IPS-18a (cell line): ENCODE measurements around the gene PTPN18.

ENCODE experiments used
- H3K27ac ChIP-seq: one replicate; pipeline ENCODE4 v1.5.1; 2013; ENCODE audit warnings: low read length
- H3K27me3 ChIP-seq: one replicate; pipeline ENCODE4 v1.6.1; 2013; ENCODE audit warnings: mild to moderate bottlenecking, low read length; ENCODE audit not compliant: control insufficient read depth, insufficient read depth
- H3K36me3 ChIP-seq: one replicate; pipeline ENCODE4 v1.6.1; 2013; ENCODE audit warnings: low read depth, low read length; ENCODE audit not compliant: control insufficient read depth
- H3K4me1 ChIP-seq: one replicate; pipeline ENCODE4 v1.6.1; 2013; ENCODE audit warnings: low read depth, low read length; ENCODE audit not compliant: control insufficient read depth
- H3K4me3 ChIP-seq: one replicate; pipeline ENCODE4 v1.5.1; 2013; ENCODE audit warnings: low read length
- H3K9ac ChIP-seq: one replicate; pipeline ENCODE4 v1.6.1; 2013; ENCODE audit warnings: mild to moderate bottlenecking, low read length, moderate library complexity
- H3K9me3 ChIP-seq: one replicate; pipeline ENCODE4 v1.6.1; 2013; ENCODE audit warnings: low read depth, low read length; ENCODE audit not compliant: control insufficient read depth

Gene PTPN18

GRCh38 chr2:130370490-130370889 is 14.6 kb downstream of the PTPN18 start:
- no peak overlapping the region for H3K27ac ChIP-seq
- peaks cover 11% of the 10 kb centered on the region for H3K4me1 ChIP-seq
- no peaks in the 10 kb centered on the region for H3K27me3 ChIP-seq
- H3K4me3 ChIP-seq = no peak overlapping the region
- no peaks in the 10 kb centered on the region for H3K9me3 ChIP-seq
- no peak overlapping the region for H3K9ac ChIP-seq
- H3K36me3 ChIP-seq = no peaks in the 10 kb centered on the region

GRCh38 chr2:130371723-130372054 is 15.8 kb downstream of the PTPN18 start:
- Histone ChIP-seq H3K9ac (peak overlapping the region; percentile 59), H3K4me3 (peak overlapping the region; percentile 77), H3K4me1 (peaks cover 11% of the 10 kb centered on the region), H3K27me3 (no peaks in the 10 kb centered on the region), H3K36me3 (no peaks in the 10 kb centered on the region), H3K9me3 (no peaks in the 10 kb centered on the region), H3K27ac (no peak overlapping the region)

DNA sequence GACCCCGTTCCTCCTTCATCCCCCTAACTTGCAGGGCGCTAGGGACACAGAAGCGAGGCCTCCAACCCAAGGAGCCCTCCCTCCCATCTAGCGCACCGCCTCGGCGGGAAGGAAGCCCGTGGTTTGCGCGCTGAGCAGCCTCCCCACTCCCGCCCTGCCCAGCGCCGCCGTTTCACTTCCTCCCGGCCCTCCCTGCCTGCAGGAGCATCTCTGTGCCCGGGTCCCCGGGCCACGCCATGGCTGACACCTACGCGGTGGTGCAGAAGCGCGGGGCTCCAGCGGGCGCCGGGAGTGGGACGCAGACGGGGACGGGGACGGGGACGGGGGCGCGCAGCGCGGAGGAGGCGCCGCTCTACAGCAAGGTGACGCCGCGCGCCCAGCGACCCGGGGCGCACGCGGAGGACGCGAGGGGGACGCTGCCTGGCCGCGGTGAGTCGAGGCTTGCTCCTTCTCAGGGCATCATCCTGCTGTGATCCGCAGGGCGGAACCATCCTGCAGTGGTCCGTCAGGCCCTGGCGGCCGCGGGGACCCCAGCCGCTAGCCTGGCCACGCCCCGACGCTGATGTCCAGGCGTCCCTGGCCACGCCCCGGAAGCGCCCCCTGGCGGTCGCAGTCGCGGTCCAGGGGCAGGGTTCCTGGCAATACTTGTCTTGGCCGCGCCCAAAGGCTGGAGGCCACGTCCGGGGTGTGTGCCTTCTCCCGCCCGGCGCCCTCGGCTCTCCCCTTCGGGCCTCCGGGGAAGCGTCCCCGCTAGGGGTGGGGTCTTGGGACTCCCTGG is 16.4 kb downstream of the PTPN18 start:
- Histone ChIP-seq H3K36me3 (no peaks in the 10 kb centered on the region), H3K27ac (no peak overlapping the region), H3K9ac (peak overlapping the region; percentile 59), H3K4me3 (peak overlapping the region; percentile 77), H3K4me1 (peaks cover 11% of the 10 kb centered on the region), H3K27me3 (no peaks in the 10 kb centered on the region), H3K9me3 (no peaks in the 10 kb centered on the region)

DNA sequence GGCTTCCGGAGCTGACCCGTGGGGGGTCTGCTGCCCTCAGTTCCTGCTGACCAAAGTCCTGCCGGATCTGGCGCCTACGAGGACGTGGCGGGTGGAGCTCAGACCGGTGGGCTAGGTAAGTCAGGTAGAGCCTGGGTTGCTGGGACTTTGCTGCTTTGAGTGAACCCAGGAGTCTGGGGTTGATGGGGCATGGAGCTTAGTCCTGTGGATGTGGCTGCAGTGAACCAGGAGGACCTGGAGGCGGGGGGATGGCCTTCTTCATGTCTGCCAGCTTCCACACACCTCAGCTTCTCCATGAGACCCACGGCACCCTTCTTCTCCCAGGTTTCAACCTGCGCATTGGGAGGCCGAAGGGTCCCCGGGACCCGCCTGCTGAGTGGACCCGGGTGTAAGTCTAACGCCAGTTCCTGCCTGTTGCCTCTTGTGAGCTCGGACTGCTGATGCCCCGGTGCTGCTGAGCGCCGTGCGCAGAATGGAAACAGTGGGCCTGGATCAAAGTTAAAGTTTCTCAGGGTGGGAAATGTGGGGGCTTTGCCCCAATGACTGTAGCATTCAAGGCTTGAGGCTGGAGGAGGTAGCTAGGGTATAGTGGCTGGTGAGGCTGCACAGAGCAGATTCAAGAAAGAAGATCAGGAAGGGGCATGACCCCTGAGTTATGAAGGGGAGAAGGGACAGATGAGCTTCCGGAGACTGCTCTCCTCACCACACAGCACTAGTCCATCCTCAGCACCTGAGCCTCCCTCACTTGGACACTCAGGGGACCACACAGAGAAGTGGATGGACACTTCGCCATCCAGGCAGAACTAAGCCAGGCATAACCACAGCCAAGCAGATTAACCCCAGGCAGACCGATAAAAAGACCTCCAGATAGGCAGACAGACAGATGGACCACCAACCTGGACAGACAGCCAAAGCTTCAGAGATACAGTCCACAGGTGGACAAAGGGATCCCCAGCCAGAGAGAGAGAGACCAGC is 17.3 kb downstream of the PTPN18 start:
- no peak overlapping the region for H3K27ac ChIP-seq
- no peaks in the 10 kb centered on the region for H3K9me3 ChIP-seq
- peak overlapping the region; percentile 77 for H3K4me3 ChIP-seq
- H3K9ac ChIP-seq = peak overlapping the region; percentile 59
- H3K36me3 ChIP-seq = no peaks in the 10 kb centered on the region
- no peaks in the 10 kb centered on the region for H3K27me3 ChIP-seq
- peaks cover 11% of the 10 kb centered on the region for H3K4me1 ChIP-seq

DNA sequence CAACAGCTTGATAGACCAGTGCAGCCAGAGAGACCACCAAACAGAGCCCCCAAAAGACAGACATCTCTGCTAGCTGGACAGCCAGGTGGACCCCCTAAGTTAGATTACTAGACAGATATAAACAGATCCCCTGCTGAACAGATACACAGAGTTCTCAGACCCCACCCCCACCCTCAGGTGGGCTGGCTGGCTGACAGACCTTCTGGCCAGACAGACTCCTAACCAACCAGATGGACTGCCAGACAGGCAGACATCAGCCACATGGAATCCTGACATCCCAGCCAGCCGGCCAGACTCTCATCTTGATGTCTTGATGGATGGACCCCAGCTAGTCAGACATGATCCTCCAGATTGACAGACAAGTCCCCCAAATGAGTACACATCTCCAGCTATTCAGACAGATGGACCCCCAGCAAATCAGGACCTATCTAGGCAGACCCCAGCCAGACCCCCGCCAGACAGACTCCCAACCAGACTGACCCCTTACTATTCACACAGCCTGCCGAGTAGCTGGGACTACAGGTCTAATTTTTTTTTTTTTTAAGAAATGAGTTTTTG is 18.0 kb downstream of the PTPN18 start:
- Histone ChIP-seq H3K27me3 (no peaks in the 10 kb centered on the region), H3K9me3 (no peaks in the 10 kb centered on the region), H3K36me3 (no peaks in the 10 kb centered on the region), H3K9ac (no peak overlapping the region), H3K4me1 (peaks cover 8% of the 10 kb centered on the region), H3K27ac (no peak overlapping the region), H3K4me3 (no peak overlapping the region)

GRCh38 chr2:130374587-130375290 is 18.9 kb downstream of the PTPN18 start:
- H3K36me3 ChIP-seq = no peaks in the 10 kb centered on the region
- no peaks in the 10 kb centered on the region for H3K27me3 ChIP-seq
- no peaks in the 10 kb centered on the region for H3K9me3 ChIP-seq
- H3K27ac ChIP-seq = no peak overlapping the region
- no peak overlapping the region for H3K4me3 ChIP-seq
- no peak overlapping the region for H3K9ac ChIP-seq
- H3K4me1 ChIP-seq = no peaks in the 10 kb centered on the region

DNA sequence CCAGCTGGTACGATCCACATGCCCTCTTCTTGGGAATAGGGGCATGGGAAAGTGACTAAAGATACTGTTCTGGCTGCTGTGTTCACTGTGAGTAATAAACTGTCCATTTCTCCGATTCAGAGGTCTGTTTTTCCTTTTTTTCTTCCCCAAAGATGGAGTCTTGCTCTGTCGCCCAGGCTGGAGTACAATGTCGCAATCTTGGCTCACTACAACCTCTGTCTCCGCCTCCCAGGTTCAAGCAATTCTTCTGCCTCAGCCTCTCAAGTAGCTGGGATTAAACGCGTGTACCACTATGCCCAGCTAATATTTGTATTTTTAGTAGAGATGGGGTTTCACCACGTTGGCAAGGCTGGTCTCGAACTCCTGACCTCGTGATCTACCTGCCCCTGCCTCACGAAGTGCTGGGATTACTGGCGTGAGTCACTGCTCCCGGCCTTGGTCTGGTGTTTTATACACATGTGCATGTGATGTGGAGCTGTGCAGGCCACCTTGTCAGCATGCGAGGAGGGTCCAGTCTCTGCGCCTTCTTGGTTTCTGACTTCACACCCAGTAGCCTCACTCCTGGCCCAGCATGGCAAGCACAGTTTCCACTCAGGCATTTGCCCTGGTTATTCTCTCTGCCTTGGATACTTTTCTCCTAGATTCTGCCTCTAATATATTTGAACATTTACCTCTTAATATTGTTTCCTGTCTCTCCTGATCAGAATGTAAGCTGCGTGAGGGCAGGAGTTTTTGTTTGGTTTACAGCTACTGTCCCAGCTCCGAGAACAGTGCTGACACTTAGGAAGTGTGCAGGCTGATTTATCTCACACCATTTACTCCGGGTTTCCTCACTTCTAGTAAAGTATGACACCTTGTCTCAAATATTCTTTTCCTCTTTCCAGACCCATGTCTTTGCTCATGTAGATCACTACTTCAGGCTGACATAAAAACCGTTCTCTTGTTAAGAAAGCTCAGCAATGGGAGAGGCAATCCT is 19.7 kb downstream of the PTPN18 start:
- Histone ChIP-seq H3K4me3 (no peak overlapping the region), H3K9ac (no peak overlapping the region), H3K4me1 (no peaks in the 10 kb centered on the region), H3K27ac (no peak overlapping the region), H3K36me3 (no peaks in the 10 kb centered on the region), H3K9me3 (no peaks in the 10 kb centered on the region), H3K27me3 (no peaks in the 10 kb centered on the region)

DNA sequence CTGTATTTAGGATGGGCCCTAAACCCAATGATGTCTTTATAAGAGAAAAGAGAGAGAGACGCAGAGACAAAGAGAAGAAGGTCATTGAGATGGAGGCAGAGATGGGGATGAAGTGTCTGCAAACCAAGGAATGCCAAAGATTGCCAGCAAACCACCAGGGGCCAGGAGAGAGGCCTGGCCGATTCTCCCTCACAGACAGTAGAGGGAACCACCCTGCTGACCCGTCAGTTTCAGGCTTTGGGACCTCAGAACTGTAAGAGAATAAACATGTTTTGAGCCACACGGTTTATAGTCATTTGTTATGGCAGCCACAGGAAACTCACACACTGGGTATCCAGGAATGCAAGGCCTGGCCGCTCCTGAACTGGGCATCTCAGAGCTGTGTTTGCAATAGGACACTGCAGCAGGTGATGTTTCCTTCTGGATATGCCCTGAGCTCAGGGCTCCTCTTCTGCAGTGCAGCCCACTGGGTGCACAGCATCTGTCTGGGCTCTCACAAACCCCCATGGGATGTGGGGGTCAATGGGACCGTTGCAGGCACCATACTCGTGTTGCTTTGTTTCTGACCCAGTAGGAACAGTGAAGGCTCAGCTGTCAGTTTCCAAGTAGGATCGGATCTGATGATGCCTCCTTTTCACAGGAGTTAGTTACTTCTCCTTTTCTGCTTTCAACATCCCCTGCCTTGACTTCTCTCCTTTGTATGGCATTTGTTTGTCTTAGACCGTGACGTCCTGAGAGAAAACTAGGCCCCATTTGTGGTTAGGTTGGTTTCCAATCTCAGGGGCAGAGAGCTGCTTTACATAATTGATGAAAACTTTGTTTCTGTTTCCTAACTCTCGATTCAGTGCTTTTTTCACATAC is 20.8 kb downstream of the PTPN18 start:
- Histone ChIP-seq H3K9me3 (no peaks in the 10 kb centered on the region), H3K4me3 (no peak overlapping the region), H3K27ac (no peak overlapping the region), H3K36me3 (no peaks in the 10 kb centered on the region), H3K4me1 (no peaks in the 10 kb centered on the region), H3K27me3 (no peaks in the 10 kb centered on the region), H3K9ac (no peak overlapping the region)

GRCh38 chr2:130377491-130377890 is 21.6 kb downstream of the PTPN18 start:
- Histone ChIP-seq H3K27me3 (no peaks in the 10 kb centered on the region), H3K4me1 (no peaks in the 10 kb centered on the region), H3K9ac (no peak overlapping the region), H3K36me3 (no peaks in the 10 kb centered on the region), H3K4me3 (no peak overlapping the region), H3K9me3 (no peaks in the 10 kb centered on the region), H3K27ac (no peak overlapping the region)
